Endothelial cell of umbilical vein (primary cell): Measurements from ENCODE around the gene PSTPIP1. TPM values are rescaled to one million over a fixed set of nuclear protein-coding genes. Genes with fewer than 3 reads are reported as not detected.

Experiments
- BruUV-seq: library from RNA; stranded (reverse); fragments of 400-500 nt; replicated peaks from 2 replicates; lab custom pipeline; 2021; lab: Mats Ljungman, UMichigan
- CTCF ChIA-PET: fragments of 300-600, 350-600 bp; sonication (Branson Sonifier 250); formaldehyde crosslinking; loops from one replicate; lab custom pipeline; 2021; ENCODE audit warnings: antibody characterized with exemption, inconsistent platforms; lab: Charles Lee
- POLR2A ChIA-PET: fragments of 300-600, 350-600 bp; sonication (Branson Sonifier 250); formaldehyde crosslinking; loops from one replicate; lab custom pipeline; 2021; ENCODE audit warnings: antibody characterized with exemption, inconsistent platforms; lab: Charles Lee
- DNase-seq: peaks from one replicate; pipeline ENCODE4 v3.0.0-alpha.2; 2011; ENCODE audit warnings: low read depth, low spot score
- FAIRE-seq: peaks from 2 replicates; lab custom pipeline; 2011; peaks lifted over from hg19 to GRCh38; lab: Jason Lieb, UNC
- H2AFZ ChIP-seq: 2 replicates; pipeline ENCODE4 v1.6.0; 2012; ENCODE audit warnings: low read depth, low read length, control low read depth, inconsistent platforms
- H3K27ac ChIP-seq: 2 replicates; pipeline ENCODE4 v1.5.1; 2011; ENCODE audit warnings: low read depth, mild to moderate bottlenecking, control low read depth, low read length, moderate library complexity; ENCODE audit not compliant: insufficient read depth
- H3K27me3 ChIP-seq, 2 experiments: 2 replicates each; pipeline versions ENCODE4 v1.6.0 to v1.6.1; 2011; ENCODE audit warnings: low read length in 2 of 2, mixed read lengths in 1 of 2; ENCODE audit not compliant: control insufficient read depth in 2 of 2, insufficient read depth in 2 of 2
- H3K36me3 ChIP-seq, 2 experiments: 2 replicates in 1 of 2; 3 replicates in 1 of 2; pipeline ENCODE4 v1.5.1; 2011; ENCODE audit warnings: low read length in 2 of 2, mild to moderate bottlenecking in 1 of 2, moderate library complexity in 1 of 2; ENCODE audit not compliant: control insufficient read depth in 2 of 2, insufficient read depth in 2 of 2; ENCODE audit errors: extremely low read depth in 1 of 2
- H3K4me1 ChIP-seq: 3 replicates; pipeline ENCODE4 v1.5.1; 2011; ENCODE audit warnings: mild to moderate bottlenecking, low read length; ENCODE audit not compliant: control insufficient read depth, insufficient read depth; ENCODE audit errors: extremely low read depth
- H3K4me2 ChIP-seq: 2 replicates; pipeline ENCODE4 v1.6.1; 2011; ENCODE audit warnings: low read length, control low read depth, mixed read lengths; ENCODE audit not compliant: insufficient read depth
- H3K4me3 ChIP-seq, 3 experiments: fragments of 200-600 bp in 1 of 3; sonication (generic), shearing (Covaris generic) in 1 of 3; replicated peaks in 1 of 3; 2 replicates each; pipeline ENCODE4 v1.5.1; 2011 to 2016; ENCODE audit warnings: control low read depth in 3 of 3, low read length in 3 of 3, mild to moderate bottlenecking in 2 of 3, inconsistent platforms in 1 of 3, low read depth in 1 of 3, moderate library complexity in 1 of 3; ENCODE audit not compliant: insufficient read depth in 1 of 3
- H3K79me2 ChIP-seq: 2 replicates; pipeline ENCODE4 v1.6.0; 2012; ENCODE audit warnings: low read length, inconsistent platforms; ENCODE audit not compliant: control insufficient read depth, insufficient read depth
- H3K9ac ChIP-seq: replicated peaks from 2 replicates; pipeline ENCODE3; 2011; ENCODE audit warnings: low read length, control low read depth; ENCODE audit not compliant: insufficient read depth; ENCODE audit errors: extremely low read depth
- H3K9me1 ChIP-seq: replicated peaks from 3 replicates; pipeline ENCODE4 v1.6.0; 2011; ENCODE audit warnings: mild to moderate bottlenecking, low read length; ENCODE audit not compliant: control insufficient read depth, insufficient read depth; ENCODE audit errors: extremely low read depth
- H3K9me3 ChIP-seq: replicated peaks from 2 replicates; pipeline ENCODE4 v1.5.1; 2012; ENCODE audit warnings: low read length, inconsistent platforms; ENCODE audit not compliant: control insufficient read depth, insufficient read depth
- H4K20me1 ChIP-seq: replicated peaks from 2 replicates; pipeline ENCODE3; 2011; ENCODE audit warnings: mild to moderate bottlenecking, low read length; ENCODE audit not compliant: control insufficient read depth, insufficient read depth; ENCODE audit errors: extremely low read depth
- EZH2 ChIP-seq: IDR thresholded peaks from 2 replicates; pipeline ENCODE4 v1.6.1; 2012; ENCODE audit warnings: borderline replicate concordance, low read depth, mild to moderate bottlenecking, moderate library complexity, low read length, inconsistent platforms; ENCODE audit not compliant: severe bottlenecking
- FOS ChIP-seq: IDR thresholded peaks from 2 replicates; pipeline ENCODE4 v1.6.1; 2011; ENCODE audit warnings: mild to moderate bottlenecking, low read length, moderate library complexity, borderline replicate concordance; ENCODE audit not compliant: insufficient read depth
- JUN ChIP-seq: IDR thresholded peaks from 2 replicates; pipeline ENCODE4 v1.6.1; 2011; ENCODE audit warnings: borderline replicate concordance, low read depth; ENCODE audit not compliant: insufficient read length, insufficient read depth
- MAX ChIP-seq: IDR thresholded peaks from 2 replicates; pipeline ENCODE4 v1.6.1; 2011; ENCODE audit not compliant: insufficient read depth, insufficient read length
- POLR2A ChIP-seq: IDR thresholded peaks from 2 replicates; pipeline ENCODE4 v1.6.1; 2012; ENCODE audit warnings: low read depth, mild to moderate bottlenecking, control low read depth, low read length
- POLR2AphosphoS5 ChIP-seq: IDR thresholded peaks from 2 replicates; pipeline ENCODE4 v1.6.1; 2012; ENCODE audit warnings: low read depth, mild to moderate bottlenecking, control low read depth, low read length, moderate library complexity; ENCODE audit not compliant: insufficient read depth
- dilution Hi-C: fragments of 300-500 bp; cut with MboI; formaldehyde crosslinking; loops from one replicate; pipeline ENCODE4 v1.15.0; 2019; ENCODE audit warnings: low sequenced_read_pairs; ENCODE audit not compliant: extremely low pct_ligation_motif_present
- intact Hi-C: fragments of 100-400 bp; cut with micrococcal nuclease; formaldehyde crosslinking; loops from one replicate; pipeline ENCODE4 v1.10.0; 2022
- polyA plus RNA-seq, 4 experiments: library from polyadenylated mRNA; depleted of rRNA in 3 of 4; stranded (reverse) in 3 of 4; unstranded in 1 of 4; fragments of >200 nt; gene quantifications; 2 replicates each; pipeline versions ENCODE4 v1.2.1 to v1.2.3, GENCODE V29; 2011 to 2012; ENCODE audit warnings: missing spikeins in 1 of 4
- total RNA-seq: library from RNA; stranded (reverse); gene quantifications from 2 replicates; pipeline ENCODE4 v1.2.3, GENCODE V29; 2021

PSTPIP1 gene
- total and polyA plus RNA-seq, 2 donors (not counting 3 experiments of a cell fraction or from before 2014, with no cell fraction given): not detected

GRCh38 chr15:77025083-77025901 is 30.4 kb downstream of the PSTPIP1 start:
- H3K36me3 ChIP-seq: no peaks in the 10 kb centered on the region
- TF ChIP-seq JUN (no peak), MAX (no peak), POLR2AphosphoS5 (no peak), EZH2 (no peak)
- no peak overlapping the region for H3K4me2 ChIP-seq
- DNase-seq: no peak
- BruUV-seq: no TSS peak
- H3K9me3 ChIP-seq: no peaks in the 10 kb centered on the region
- ChIA-PET CTCF (interaction anchor here (0.6 to 4.3 kb wide), 14 partner anchors 10 to 796 kb away, joined by 3 to 45 read pairs (median 6); no protein-coding TSS in a partner anchor), POLR2A (no interaction called here)
- H4K20me1 ChIP-seq: no peaks in the 10 kb centered on the region
- no peak overlapping the region for H2AFZ ChIP-seq
- dilution Hi-C loops: no loop called here
- intact Hi-C loops: loop anchor here (2.0 kb wide), 1 partner anchor 82 kb away; no protein-coding TSS in a partner anchor
- no peak for FAIRE-seq
- no peak overlapping the region for H3K27ac ChIP-seq
- H3K4me1 ChIP-seq: peaks cover 11% of the 10 kb centered on the region
- no peaks in the 10 kb centered on the region for H3K27me3 ChIP-seq
- H3K9me1 ChIP-seq: no peaks in the 10 kb centered on the region
- no peak overlapping the region for H3K9ac ChIP-seq
- no peak overlapping the region for H3K4me3 ChIP-seq
- no peaks in the 10 kb centered on the region for H3K79me2 ChIP-seq

- ChIA-PET CTCF (interaction anchor here (0.8 to 4.3 kb wide), 11 partner anchors 9 to 518 kb away, joined by 3 to 45 read pairs (median 3); no protein-coding TSS in a partner anchor), POLR2A (no interaction called here)
- peaks cover 11% of the 10 kb centered on the region for H3K4me1 ChIP-seq
- no peaks in the 10 kb centered on the region for H3K9me1 ChIP-seq
- TF ChIP-seq POLR2AphosphoS5 (no peak), JUN (no peak), FOS (no peak), EZH2 (no peak), POLR2A (no peak), MAX (no peak)
- no peak overlapping the region for H3K4me3 ChIP-seq
- no peak for DNase-seq
- H3K27me3 ChIP-seq: no peaks in the 10 kb centered on the region
- intact Hi-C loops (loop anchor here (2.0 kb wide), 1 partner anchor 81 kb away; no protein-coding TSS in a partner anchor), dilution Hi-C loops (no loop called here)
- H3K9ac ChIP-seq: no peak overlapping the region
- no TSS peak for BruUV-seq
- no peaks in the 10 kb centered on the region for H3K9me3 ChIP-seq
- no peaks in the 10 kb centered on the region for H3K79me2 ChIP-seq
- no peak overlapping the region for H3K27ac ChIP-seq
- H3K4me2 ChIP-seq: no peak overlapping the region
- FAIRE-seq: no peak
- H3K36me3 ChIP-seq: no peaks in the 10 kb centered on the region
- H4K20me1 ChIP-seq: no peaks in the 10 kb centered on the region
- H2AFZ ChIP-seq: no peak overlapping the region
Measured at GRCh38 chr15:77025941-77026411, 31.1 kb downstream of the PSTPIP1 start.
